Adipocyte (in vitro differentiated cells): ENCODE data around the gene USP47.
A peak's percentile ranks its signal among the peaks of the same experiment; 100 is the strongest.

ENCODE experiments used
- DNase-seq: peaks from one replicate; pipeline ENCODE4 v3.0.0-alpha.2; 2015; ENCODE audit warnings: low read depth
- H3K27me3 ChIP-seq: replicated peaks from 2 replicates; pipeline ENCODE4 v1.7.0; 2013; ENCODE audit warnings: mild to moderate bottlenecking, low read length, moderate library complexity; ENCODE audit not compliant: control insufficient read depth, insufficient read depth
- H3K36me3 ChIP-seq: 2 replicates; pipeline ENCODE4 v1.7.0; 2013; ENCODE audit warnings: low read length, mild to moderate bottlenecking, moderate library complexity; ENCODE audit not compliant: control insufficient read depth, insufficient read depth, severe bottlenecking
- H3K4me1 ChIP-seq: 2 replicates; pipeline ENCODE4 v1.7.0; 2013; ENCODE audit warnings: mild to moderate bottlenecking, low read length, moderate library complexity; ENCODE audit not compliant: control insufficient read depth, insufficient read depth
- H3K4me3 ChIP-seq: 2 replicates; pipeline ENCODE4 v1.7.0; 2013; ENCODE audit warnings: mild to moderate bottlenecking, low read length, moderate library complexity
- H3K9ac ChIP-seq: 2 replicates; pipeline ENCODE4 v1.7.0; 2013; ENCODE audit warnings: mild to moderate bottlenecking, low read length, moderate library complexity
- H3K9me3 ChIP-seq: 2 replicates; pipeline ENCODE4 v1.7.0; 2013; ENCODE audit warnings: mild to moderate bottlenecking, low read length, moderate library complexity; ENCODE audit not compliant: control insufficient read depth

The USP47 gene

GRCh38 chr11:11850668-11851067 lies 8.9 kb downstream of the USP47 start:
- no peak overlapping the region for H3K4me3 ChIP-seq
- H3K4me1 ChIP-seq: peaks cover 58% of the 10 kb centered on the region
- no peaks in the 10 kb centered on the region for H3K9me3 ChIP-seq
- H3K36me3 ChIP-seq: no peaks in the 10 kb centered on the region
- no peak overlapping the region for H3K9ac ChIP-seq
- DNase-seq: no peak
- H3K27me3 ChIP-seq: no peaks in the 10 kb centered on the region

GRCh38 chr11:11856638-11857037 lies 14.9 kb downstream of the USP47 start:
- no peak overlapping the region for H3K4me3 ChIP-seq
- no peak overlapping the region for H3K9ac ChIP-seq
- no peaks in the 10 kb centered on the region for H3K27me3 ChIP-seq
- DNase-seq: no peak
- H3K9me3 ChIP-seq: no peaks in the 10 kb centered on the region
- H3K4me1 ChIP-seq: peaks cover 29% of the 10 kb centered on the region
- H3K36me3 ChIP-seq: no peaks in the 10 kb centered on the region

GRCh38 chr11:11857769-11858168 lies 16.0 kb downstream of the USP47 start:
- no peak for DNase-seq
- H3K9ac ChIP-seq: no peak overlapping the region
- no peaks in the 10 kb centered on the region for H3K9me3 ChIP-seq
- H3K4me3 ChIP-seq: no peak overlapping the region
- H3K27me3 ChIP-seq: no peaks in the 10 kb centered on the region
- H3K4me1 ChIP-seq: peaks cover 25% of the 10 kb centered on the region
- no peaks in the 10 kb centered on the region for H3K36me3 ChIP-seq

GRCh38 chr11:11858676-11859075 lies 16.9 kb downstream of the USP47 start:
- Histone ChIP-seq H3K4me1 (peaks cover 18% of the 10 kb centered on the region), H3K9me3 (no peaks in the 10 kb centered on the region), H3K4me3 (no peak overlapping the region), H3K9ac (no peak overlapping the region), H3K27me3 (no peaks in the 10 kb centered on the region), H3K36me3 (no peaks in the 10 kb centered on the region)
- DNase-seq: no peak

GRCh38 chr11:11860103-11860979 lies 18.6 kb downstream of the USP47 start:
- DNase-seq: no peak
- H3K4me1 ChIP-seq: peaks cover 18% of the 10 kb centered on the region
- H3K36me3 ChIP-seq: no peaks in the 10 kb centered on the region
- no peak overlapping the region for H3K9ac ChIP-seq
- no peaks in the 10 kb centered on the region for H3K9me3 ChIP-seq
- peak overlapping the region; percentile 37 for H3K4me3 ChIP-seq
- no peaks in the 10 kb centered on the region for H3K27me3 ChIP-seq

- Histone ChIP-seq H3K36me3 (peaks cover 3% of the 10 kb centered on the region), H3K27me3 (no peaks in the 10 kb centered on the region), H3K4me3 (no peak overlapping the region), H3K4me1 (peaks cover 11% of the 10 kb centered on the region), H3K9ac (no peak overlapping the region), H3K9me3 (peaks cover 17% of the 10 kb centered on the region)
- DNase-seq: no peak
These were observed 21.2 kb downstream of the USP47 start for GRCh38 chr11:11862999-11863398.

GRCh38 chr11:11864332-11864731 lies 22.6 kb downstream of the USP47 start:
- H3K4me1 ChIP-seq: peaks cover 5% of the 10 kb centered on the region
- H3K27me3 ChIP-seq: no peaks in the 10 kb centered on the region
- H3K4me3 ChIP-seq: no peak overlapping the region
- no peak for DNase-seq
- peaks cover 17% of the 10 kb centered on the region for H3K9me3 ChIP-seq
- peaks cover 7% of the 10 kb centered on the region for H3K36me3 ChIP-seq
- H3K9ac ChIP-seq: no peak overlapping the region

- no peak overlapping the region for H3K4me3 ChIP-seq
- no peak for DNase-seq
- H3K27me3 ChIP-seq: no peaks in the 10 kb centered on the region
- peaks cover 17% of the 10 kb centered on the region for H3K9me3 ChIP-seq
- peaks cover 5% of the 10 kb centered on the region for H3K4me1 ChIP-seq
- no peak overlapping the region for H3K9ac ChIP-seq
- peaks cover 7% of the 10 kb centered on the region for H3K36me3 ChIP-seq
These were observed 23.0 kb downstream of the USP47 start for GRCh38 chr11:11864803-11865202.

- no peak overlapping the region for H3K9ac ChIP-seq
- no peak for DNase-seq
- H3K36me3 ChIP-seq: peaks cover 7% of the 10 kb centered on the region
- H3K27me3 ChIP-seq: no peaks in the 10 kb centered on the region
- peaks cover 17% of the 10 kb centered on the region for H3K9me3 ChIP-seq
- H3K4me1 ChIP-seq: peaks cover 5% of the 10 kb centered on the region
- no peak overlapping the region for H3K4me3 ChIP-seq
These were observed 23.7 kb downstream of the USP47 start for GRCh38 chr11:11865449-11865848.

GRCh38 chr11:11866203-11866602 lies 24.4 kb downstream of the USP47 start:
- Histone ChIP-seq H3K9me3 (peaks cover 17% of the 10 kb centered on the region), H3K36me3 (peaks cover 7% of the 10 kb centered on the region), H3K27me3 (no peaks in the 10 kb centered on the region), H3K4me1 (no peaks in the 10 kb centered on the region), H3K9ac (no peak overlapping the region), H3K4me3 (no peak overlapping the region)
- no peak for DNase-seq

- Histone ChIP-seq H3K4me1 (no peaks in the 10 kb centered on the region), H3K4me3 (no peak overlapping the region), H3K36me3 (peaks cover 7% of the 10 kb centered on the region), H3K9me3 (peaks cover 17% of the 10 kb centered on the region), H3K27me3 (no peaks in the 10 kb centered on the region), H3K9ac (no peak overlapping the region)
- DNase-seq: no peak
These were observed 25.9 kb downstream of the USP47 start for GRCh38 chr11:11867720-11868119.

- DNase-seq: no peak
These were observed 30.2 kb downstream of the USP47 start for GRCh38 chr11:11871991-11872401.

More at GRCh38 chr11:11871991-11872401, 30.2 kb downstream of the USP47 start:
- Histone ChIP-seq H3K4me3 (no peak overlapping the region), H3K9me3 (peaks cover 9% of the 10 kb centered on the region), H3K9ac (no peak overlapping the region), H3K27me3 (no peaks in the 10 kb centered on the region), H3K4me1 (no peaks in the 10 kb centered on the region), H3K36me3 (peaks cover 7% of the 10 kb centered on the region)
